ENCODE measurements around the gene SERGEF.

SERGEF gene

DNA sequence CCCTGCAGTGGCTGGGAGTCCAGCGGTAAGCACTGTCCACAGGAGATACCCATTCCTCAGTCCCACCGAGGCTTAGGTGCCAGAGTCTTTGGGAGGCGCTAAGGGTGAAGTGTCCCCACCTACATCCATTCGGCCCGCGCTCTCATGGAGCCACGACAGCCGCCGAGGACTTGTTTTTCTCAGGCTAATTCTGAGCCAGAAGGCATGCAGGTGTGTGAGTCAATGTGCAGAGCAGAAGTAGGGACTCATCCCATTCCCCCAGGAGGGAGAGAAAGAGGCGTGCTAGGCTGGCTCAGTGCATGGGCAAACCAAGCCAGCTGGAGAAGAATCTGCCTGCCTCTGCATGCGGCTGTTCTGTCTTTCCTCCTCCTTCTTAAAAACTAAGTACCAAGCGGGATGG is 231.6 kb downstream of the SERGEF start:
- no peak for DNase-seq

DNA sequence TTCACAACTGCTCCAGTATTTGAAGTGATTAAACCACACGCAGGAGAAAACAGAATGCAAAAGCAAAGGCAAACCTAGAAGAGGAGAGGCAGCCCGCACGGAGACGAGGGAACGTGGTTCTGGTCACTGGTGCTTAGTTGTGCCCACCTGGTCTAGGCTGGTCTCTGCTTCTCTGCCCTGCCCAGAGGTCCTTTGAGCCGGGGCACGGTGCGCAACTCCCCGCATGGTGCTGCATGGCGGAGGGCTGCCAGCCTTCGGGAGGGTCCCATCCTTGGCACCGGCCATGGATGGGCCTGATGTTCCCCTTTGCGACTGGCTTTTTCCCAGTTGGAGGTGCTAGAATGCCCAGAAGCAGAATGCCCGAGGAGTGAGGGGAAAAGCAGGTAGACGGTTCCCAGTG is 232.2 kb downstream of the SERGEF start:
- DNase-seq: no peak

DNA sequence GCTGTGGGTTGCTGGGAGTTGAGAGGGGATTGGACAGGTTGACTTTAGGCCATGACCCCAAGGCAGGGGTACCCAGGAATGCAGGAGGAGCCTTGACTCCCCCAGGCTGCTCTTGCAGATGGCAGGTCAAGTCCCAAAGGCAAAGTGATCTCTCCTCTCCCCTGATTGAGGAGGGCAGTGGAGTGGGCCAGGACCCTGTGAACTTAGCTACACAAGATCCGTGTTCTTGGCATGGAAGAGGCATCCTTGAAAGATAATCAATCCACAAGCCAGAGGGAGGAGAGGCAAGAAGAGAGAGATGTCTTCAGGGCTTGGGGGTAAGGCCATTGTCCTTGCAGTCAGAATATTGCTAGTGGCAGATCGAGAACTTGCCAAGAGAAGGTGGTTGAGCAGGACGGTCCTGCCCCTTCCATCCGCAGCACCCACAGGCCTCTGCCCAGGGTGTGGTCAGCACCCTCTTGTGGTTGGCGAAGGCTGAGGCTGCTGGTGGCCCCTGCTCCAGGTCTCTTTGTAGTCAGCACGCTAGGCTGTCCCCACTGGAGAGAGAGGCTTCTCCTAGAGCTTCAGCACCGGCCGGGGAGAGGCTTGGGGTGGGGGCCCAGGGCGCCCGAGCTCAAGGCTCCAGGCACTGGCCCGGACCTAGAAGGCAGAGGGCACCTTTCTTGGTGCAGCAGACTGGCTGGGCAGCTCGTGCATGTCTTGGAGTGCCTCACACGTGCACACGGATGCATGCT is 232.8 kb downstream of the SERGEF start:
- DNase-seq: no peak

GRCh38 chr11:17778956-17779860 is 233.6 kb downstream of the SERGEF start:
- no peak for DNase-seq

DNA sequence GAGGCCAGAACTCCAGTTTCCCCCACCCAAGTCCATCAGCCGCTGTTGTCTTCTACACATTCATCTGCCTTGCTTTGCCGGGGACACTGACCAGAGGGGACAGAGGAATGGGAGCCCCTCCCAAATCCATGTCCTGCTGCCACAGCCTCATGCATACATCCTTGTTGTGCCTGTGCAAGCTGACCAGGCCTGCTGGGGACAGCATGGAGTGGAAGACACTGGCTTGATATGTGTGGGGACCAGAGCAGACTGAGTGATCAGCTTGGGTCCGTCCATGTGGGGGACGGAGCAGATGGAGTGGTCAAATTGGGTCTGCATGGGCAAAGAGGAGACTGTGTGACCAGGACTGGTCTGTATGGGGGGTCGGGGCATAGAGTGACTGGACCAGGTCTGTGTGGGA is 234.5 kb downstream of the SERGEF start:
- no peak for DNase-seq

GRCh38 chr11:17777738-17778091 is 235.1 kb downstream of the SERGEF start:
- DNase-seq: no peak

DNA sequence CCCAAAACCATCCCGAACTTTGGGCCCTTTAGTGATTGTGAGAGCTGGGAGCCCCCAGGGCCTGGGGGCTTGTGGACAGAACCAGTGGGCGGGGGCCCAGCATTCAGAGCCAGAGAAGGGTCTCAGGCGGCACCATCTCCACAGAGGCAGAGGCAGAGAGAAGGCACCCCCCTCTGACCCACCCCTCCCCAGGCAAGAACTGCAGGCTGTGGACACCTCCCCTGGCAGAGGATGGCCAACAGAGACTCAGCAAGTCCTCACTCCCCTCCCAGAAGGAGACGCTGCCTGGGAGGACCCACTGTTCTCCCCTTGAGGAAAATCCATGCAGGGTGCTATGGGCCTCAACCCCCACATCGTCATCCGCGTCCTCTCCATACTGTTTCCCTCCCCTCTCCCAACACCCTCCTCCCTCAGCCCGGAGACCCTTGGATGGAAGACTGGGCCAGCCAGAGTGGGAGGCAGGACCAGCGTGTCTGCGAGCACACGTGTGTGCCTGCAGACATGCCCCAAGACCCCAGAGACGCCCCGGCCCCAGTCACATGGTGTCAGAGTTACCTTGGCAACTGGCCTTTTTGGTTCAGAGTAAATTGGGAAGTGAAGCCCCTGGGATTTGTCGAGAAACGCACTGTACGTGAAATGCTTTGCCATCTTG is 235.6 kb downstream of the SERGEF start:
- no peak for DNase-seq

DNA sequence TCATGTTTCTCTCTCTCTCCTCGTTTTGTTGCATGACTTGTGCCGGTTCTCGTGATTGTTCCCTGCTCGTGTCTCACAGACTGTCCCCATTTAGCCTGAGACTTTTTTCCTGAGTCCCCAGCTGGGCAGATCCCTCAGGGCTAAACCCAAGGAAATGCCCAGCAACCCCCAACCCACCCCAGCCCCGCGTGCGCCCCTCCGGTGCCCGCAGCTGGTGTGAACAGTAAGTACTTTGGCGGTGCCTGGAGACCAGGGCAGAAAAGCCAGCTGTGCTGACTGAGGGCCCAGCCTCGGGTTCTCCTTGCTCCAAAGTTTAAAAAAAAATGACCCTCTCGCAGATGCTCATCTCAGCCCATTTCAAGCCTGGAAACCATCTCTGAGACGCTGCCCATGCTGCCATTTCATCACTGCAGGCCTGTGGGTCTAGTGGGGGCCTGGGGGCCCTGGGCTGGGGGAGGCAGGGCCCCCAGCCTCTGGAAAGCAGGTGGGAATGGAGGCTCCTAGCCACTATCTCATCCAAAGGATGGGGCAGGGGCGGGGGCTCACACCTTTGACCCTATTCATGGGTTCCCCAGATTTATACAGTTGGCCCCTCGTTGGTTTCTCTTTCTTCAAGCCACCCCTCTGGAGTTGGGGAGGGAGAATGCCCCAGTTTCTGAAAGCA is 236.5 kb downstream of the SERGEF start:
- DNase-seq: no peak

- DNase-seq: no peak
These were observed 237.2 kb downstream of the SERGEF start for GRCh38 chr11:17775507-17776211.

DNA sequence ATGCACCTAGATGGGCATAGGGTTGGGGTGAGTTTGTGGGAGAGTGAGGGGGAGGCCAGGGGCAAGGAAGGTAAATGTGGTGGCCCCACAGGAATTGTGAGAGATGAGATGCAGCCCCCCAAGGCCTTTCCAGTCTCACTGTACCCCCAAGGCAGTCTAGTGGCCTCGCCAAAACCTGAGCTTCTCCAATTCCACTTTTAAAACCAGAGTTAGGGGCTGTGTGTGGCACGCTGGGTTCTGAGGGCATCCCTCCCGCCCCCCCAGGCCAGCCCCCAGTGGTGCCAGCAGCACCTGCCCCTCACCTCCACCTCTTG is 237.9 kb downstream of the SERGEF start:
- DNase-seq: no peak

- DNase-seq: no peak
These were observed 238.4 kb downstream of the SERGEF start for GRCh38 chr11:17774232-17775034.

DNA sequence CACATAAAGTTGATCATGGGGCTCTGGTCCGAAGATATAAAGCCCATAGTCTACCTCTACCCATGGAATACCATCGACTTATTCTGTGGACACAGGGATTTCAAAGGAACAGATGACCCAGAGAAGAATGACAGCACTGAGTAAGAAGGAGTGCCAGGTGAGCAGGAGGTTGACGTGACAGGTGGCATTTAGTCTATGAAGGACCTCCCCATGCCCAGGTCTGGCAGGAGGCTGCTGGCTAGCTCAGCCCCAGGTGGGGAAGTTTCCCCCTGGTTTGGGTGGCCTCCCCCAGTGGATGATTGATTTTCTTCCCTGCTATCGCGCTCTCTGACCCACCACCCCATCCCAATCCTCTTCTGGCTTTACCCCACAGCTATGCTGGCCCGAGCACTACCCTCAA is 239.2 kb downstream of the SERGEF start:
- DNase-seq: no peak

- no peak for DNase-seq
These were observed 239.9 kb downstream of the SERGEF start for GRCh38 chr11:17772704-17773600.

- no peak for DNase-seq
These were observed 240.9 kb downstream of the SERGEF start for GRCh38 chr11:17771841-17772401.

- no peak for DNase-seq
These were observed 241.4 kb downstream of the SERGEF start for GRCh38 chr11:17771415-17771814.

DNA sequence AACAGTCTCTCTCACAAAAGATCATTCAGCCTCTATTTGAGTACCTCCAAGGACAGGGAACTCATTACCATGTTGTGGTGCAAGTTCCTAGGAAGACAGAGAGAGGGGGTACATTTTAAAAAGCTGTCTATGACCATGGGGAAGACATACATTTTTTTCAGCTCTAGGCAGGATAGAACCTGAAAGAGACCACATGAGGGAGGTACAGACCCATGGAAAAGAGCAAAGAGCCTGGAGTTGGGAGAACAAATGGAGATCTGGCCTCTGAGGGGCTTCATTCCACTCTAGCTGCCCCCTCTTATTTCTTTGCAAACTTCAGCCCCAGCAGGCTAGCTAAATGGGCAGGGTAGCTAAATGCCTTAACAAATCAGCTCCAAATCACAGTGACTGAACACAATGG is 241.9 kb downstream of the SERGEF start:
- no peak for DNase-seq

GRCh38 chr11:17770048-17770652 is 242.7 kb downstream of the SERGEF start:
- DNase-seq: no peak

DNA sequence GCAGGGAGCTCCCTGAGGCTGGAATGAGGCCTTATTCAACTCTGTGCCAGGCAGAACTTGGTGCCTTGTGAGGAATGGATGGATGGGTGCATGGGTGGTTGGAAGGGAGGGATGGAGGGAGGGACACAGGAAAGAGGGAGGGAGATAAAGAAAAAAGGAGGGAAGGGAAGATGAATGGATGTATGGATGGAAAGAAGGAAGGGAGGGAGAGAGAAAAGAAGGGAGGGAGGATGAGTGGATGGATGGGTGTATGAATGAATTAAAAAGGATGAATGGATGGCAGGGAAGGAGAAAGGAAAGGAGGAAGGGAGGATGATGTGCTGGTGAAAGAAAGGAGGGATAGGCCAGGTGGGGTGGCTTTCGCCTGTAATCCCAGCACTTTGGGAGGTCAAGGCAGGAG is 243.6 kb downstream of the SERGEF start:
- DNase-seq: no peak

DNA sequence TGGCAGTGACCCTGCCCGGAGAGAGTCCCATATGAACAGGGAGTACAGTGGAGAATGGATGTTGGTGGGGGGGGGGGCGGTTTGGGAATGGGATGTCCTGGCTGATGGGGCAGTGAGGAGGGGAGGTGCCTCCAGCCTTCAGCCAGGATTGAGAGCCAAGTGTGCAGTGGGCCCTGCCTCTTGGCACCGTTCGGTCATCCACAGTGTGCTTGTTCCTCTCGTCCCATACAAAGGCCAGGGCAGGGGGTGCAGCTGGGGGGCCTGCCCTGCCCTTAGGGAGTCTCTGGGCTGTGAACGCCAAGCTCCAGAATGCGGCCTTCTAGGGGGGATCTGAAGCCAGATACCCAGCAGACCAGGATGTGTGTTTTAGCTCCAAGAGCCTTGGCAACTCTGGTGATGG is 244.3 kb downstream of the SERGEF start:
- DNase-seq: no peak

DNA sequence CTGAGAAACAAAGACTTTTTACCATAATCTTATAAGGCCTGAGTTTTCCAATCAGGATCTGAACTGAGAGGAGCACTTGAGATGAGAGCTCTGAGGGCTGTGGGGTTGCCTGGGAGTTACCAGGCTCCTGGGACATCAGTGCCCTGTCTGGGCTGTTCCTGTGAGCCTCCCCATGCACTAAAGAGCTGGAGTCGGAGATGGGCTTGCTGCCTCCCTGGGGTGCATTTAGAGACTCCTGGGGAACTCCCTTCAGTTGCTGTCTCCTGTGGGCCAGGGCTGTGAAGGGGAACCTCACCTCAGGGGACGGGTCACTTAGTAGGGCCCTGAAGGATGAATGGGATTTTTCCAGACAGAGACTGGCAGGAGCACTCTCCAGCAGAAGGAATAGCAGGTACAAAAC is 244.9 kb downstream of the SERGEF start:
- no peak for DNase-seq
